ENCODE measurements around the gene NPHP4. TPM values are rescaled to one million over a fixed set of nuclear protein-coding genes. Genes with fewer than 3 reads are reported as not detected.

The NPHP4 gene
- total RNA-seq, 4 donors from 2014 or later, result 13.7 to 29.3 (median 18.6) TPM

- DNase-seq (ENCODE audit: low spot score), result no peak
- ATAC-seq (ENCODE audit: low FRiP score), result no peak
- TF ChIP-seq CTCF (IDR thresholded peaks at IDR 0.05), result no peak
Observed at GRCh38 chr1:6014130-6014999, 22.1 kb upstream of the NPHP4 start.

GRCh38 chr1:6013491-6013890, 21.3 kb upstream of the NPHP4 start:
- no peak for ATAC-seq (ENCODE audit: low FRiP score)
- DNase-seq (ENCODE audit: low spot score), result no peak
- no peak for TF ChIP-seq CTCF (IDR thresholded peaks at IDR 0.05)

GRCh38 chr1:6012529-6013318, 20.5 kb upstream of the NPHP4 start:
- TF ChIP-seq CTCF (IDR thresholded peaks at IDR 0.05), result no peak
- DNase-seq (ENCODE audit: low spot score) (no peak), ATAC-seq (ENCODE audit: low FRiP score) (no peak)

- no peak for TF ChIP-seq CTCF (IDR thresholded peaks at IDR 0.05)
- ATAC-seq (ENCODE audit: low FRiP score) (no peak), DNase-seq (ENCODE audit: low spot score) (no peak)
Observed at GRCh38 chr1:6011946-6012258, 19.7 kb upstream of the NPHP4 start.

DNA sequence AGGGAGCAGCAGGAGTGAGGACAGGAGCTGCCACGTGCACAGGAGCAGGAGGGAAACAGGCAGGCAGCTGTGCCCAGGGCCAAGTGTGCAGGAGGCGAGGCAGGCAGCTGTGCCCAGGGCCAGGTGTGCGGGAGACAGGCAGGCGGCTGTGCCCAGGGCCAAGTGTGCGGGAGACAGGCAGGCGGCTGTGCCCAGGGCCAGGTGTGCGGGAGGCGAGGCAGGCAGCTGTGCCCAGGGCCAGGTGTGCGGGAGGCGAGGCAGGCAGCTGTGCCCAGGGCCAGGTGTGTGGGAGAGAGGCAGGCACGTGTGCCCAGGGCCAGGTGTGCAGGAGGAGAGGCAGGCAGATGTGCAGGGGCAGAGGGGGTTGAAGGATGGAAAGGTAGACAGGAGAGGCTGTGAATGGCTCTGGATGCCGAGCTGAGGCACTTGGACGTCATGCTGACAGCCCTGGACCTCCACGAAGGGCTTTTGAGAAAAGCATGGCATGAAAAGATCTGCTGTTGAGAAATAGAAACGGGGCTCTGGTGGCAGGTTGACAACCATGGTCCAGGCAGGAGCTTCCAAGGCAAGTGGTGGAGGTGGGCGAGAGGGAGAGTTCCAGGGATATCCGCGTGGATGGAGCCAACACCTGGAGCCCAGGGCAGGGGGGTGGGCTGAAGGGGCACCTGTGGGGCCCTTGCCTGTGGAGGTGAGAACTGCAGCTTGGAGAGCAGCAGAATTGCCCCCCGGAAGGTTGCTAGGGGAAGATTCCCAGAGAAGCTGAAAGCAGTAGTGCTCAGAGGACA, 19.1 kb upstream of the NPHP4 start:
- TF ChIP-seq CTCF (IDR thresholded peaks at IDR 0.05), result no peak
- DNase-seq (ENCODE audit: low spot score) (no peak), ATAC-seq (ENCODE audit: low FRiP score) (no peak)

- TF ChIP-seq CTCF (IDR thresholded peaks at IDR 0.05), result no peak
- ATAC-seq (ENCODE audit: low FRiP score) (no peak), DNase-seq (ENCODE audit: low spot score) (no peak)
Observed at GRCh38 chr1:6010554-6010953, 18.3 kb upstream of the NPHP4 start.

Measured in omental fat pad (tissue), 4 donors.